Thyroid gland (tissue), 4 donors: Measurements from ENCODE around the gene ZNF335. TPM values are rescaled to one million over a fixed set of nuclear protein-coding genes. Genes with fewer than 3 reads are reported as not detected.

Experiments used
- DNase-seq, 2 donors: peaks; one replicate each; pipeline ENCODE4 v3.0.0-alpha.2; 2019
- H3K27ac ChIP-seq, 3 donors: fragments of 200-600 bp; sonication (generic); 1 replicate in 2 of 3; 2 replicates in 1 of 3; pipeline ENCODE4 v1.5.1; 2016 to 2019; ENCODE audit warnings: mild to moderate bottlenecking in 1 of 3, moderate library complexity in 1 of 3
- H3K27me3 ChIP-seq: fragments of 200-600 bp; sonication (generic); one replicate; pipeline ENCODE4 v1.5.1; 2019
- H3K36me3 ChIP-seq, 2 donors: fragments of 200-600 bp; sonication (generic); one replicate each; pipeline ENCODE4 v1.5.1; 2016 to 2019
- H3K4me1 ChIP-seq, 2 donors: fragments of 200-600 bp; sonication (generic); one replicate each; pipeline ENCODE4 v1.5.1; 2017 to 2019
- H3K4me3 ChIP-seq, 3 donors: fragments of 200-600 bp; sonication (generic); replicated peaks in 1 of 3; 1 replicate in 2 of 3; 2 replicates in 1 of 3; pipeline ENCODE4 v1.5.1; 2016; ENCODE audit warnings: mild to moderate bottlenecking in 1 of 3
- H3K9me3 ChIP-seq: fragments of 200-600 bp; sonication (generic); one replicate; pipeline ENCODE4 v1.5.1; 2017
- POLR2A ChIP-seq, 2 donors: fragments of 450-650 bp; IDR thresholded peaks; one replicate each; pipeline ENCODE4 v1.6.1; 2017; ENCODE audit warnings: antibody characterized with exemption in 2 of 2, mild to moderate bottlenecking in 2 of 2, moderate library complexity in 1 of 2
- WGBS, 2 donors: methylation state at CpG; one replicate each; pipeline ENCODE4 v1.1.5; 2017; 5-methylcytosine and 5-hydroxymethylcytosine counted together
- intact Hi-C: fragments of 100-400 bp; cut with DNase I; formaldehyde crosslinking; loops from one replicate; pipeline ENCODE4 v1.15.1; 2023
- total RNA-seq, 4 donors: library from RNA; depleted of rRNA; stranded (reverse); fragments of >200 nt; gene quantifications; one replicate each; pipeline ENCODE4 v1.2.3, GENCODE V29; 2016
- TF ChIP-seq, protein P1 (sequence below), 6 experiments: fragments of 200-600 bp in 3 of 6; fragments of 450-650 bp in 3 of 6; sonication (generic) in 3 of 6; IDR thresholded peaks; one replicate each; pipeline ENCODE4 v1.5.1; 2016 to 2019; ENCODE audit warnings: antibody characterized with exemption in 6 of 6, mild to moderate bottlenecking in 2 of 6, inconsistent platforms in 1 of 6, moderate library complexity in 1 of 6

Gene ZNF335
- total RNA-seq, 4 donors from 2014 or later, result 18.1 to 31.6 (median 25.6) TPM

DNA sequence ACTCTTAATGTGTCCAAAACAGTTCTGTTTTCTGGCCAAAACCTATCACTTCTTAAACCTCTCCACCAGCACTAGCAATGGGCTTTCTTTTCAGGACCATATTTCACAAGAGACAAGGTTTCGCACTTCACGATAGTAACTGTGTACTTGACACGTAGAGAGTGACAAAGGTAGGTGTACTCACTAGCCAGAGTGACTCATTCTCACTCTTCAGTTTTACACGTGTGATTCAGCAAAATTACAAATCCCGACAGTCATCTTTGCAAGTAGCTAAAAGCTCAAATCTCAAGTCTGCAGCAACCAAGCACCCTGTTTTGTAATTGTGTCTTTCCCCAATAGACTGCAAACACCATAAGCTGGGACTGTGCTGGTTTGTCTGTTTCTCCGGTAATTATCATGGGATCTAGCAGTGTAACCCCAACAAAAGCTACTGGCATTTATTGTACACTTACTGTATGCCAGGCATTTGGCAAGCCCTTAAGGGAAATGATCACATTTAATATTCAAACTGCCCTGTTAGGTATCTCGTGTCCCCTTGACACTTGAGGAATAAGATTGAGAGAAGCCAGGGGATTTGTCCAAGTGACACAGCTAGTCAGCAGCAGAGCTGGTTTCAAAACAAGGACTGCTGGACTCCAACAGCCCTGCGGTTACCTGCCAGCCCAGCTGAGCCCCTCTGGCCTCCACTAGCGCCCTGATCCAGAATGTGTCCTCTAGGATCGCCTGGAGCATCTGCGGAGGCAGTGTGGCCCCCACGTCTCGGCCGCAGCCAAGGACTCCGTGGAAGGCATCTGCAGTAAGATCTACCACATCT lies 27.6 kb downstream of the ZNF335 start:
- DNase-seq, result no peak
- H3K36me3 ChIP-seq, result peaks cover 93 to 98% of the 10 kb centered on the region in 2 donors
- 94 to 95% methylated on average over 15 of the region's 15 CpGs for WGBS, 2 donors

DNA sequence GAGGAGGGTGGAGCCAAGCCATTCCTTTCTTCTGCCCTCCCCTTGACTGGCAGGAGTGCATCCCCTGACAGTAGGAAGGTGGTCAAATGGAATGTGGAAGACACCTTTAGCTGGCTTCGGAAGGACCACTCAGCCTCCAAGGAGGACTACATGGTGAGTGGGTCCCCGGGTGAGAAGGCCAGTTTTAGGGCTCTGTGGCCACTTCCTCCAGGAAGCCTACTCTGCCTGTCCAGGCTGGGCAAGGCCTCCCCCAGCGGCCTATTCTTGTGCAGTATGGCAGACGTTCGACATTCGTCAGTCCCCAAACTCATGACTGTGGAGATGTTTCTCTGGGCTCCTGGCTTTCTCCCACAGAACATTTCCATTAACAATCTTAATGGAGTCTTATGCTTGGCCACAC lies 28.4 kb downstream of the ZNF335 start:
- no peaks in the 10 kb centered on the region for H3K9me3 ChIP-seq
- no peaks in the 10 kb centered on the region for H3K27me3 ChIP-seq
- H3K4me1 ChIP-seq, result no peaks in the 10 kb centered on the region
- 87 to 92% methylated on average over 5 of the region's 6 CpGs for WGBS, 2 donors
- no peak for TF ChIP-seq POLR2A (IDR thresholded peaks at IDR 0.05)
- TF ChIP-seq, protein P1, sequence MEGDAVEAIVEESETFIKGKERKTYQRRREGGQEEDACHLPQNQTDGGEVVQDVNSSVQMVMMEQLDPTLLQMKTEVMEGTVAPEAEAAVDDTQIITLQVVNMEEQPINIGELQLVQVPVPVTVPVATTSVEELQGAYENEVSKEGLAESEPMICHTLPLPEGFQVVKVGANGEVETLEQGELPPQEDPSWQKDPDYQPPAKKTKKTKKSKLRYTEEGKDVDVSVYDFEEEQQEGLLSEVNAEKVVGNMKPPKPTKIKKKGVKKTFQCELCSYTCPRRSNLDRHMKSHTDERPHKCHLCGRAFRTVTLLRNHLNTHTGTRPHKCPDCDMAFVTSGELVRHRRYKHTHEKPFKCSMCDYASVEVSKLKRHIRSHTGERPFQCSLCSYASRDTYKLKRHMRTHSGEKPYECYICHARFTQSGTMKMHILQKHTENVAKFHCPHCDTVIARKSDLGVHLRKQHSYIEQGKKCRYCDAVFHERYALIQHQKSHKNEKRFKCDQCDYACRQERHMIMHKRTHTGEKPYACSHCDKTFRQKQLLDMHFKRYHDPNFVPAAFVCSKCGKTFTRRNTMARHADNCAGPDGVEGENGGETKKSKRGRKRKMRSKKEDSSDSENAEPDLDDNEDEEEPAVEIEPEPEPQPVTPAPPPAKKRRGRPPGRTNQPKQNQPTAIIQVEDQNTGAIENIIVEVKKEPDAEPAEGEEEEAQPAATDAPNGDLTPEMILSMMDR (IDR thresholded peaks at IDR 0.05), result no peak
- no peak overlapping the region for H3K4me3 ChIP-seq
- DNase-seq, result no peak
- intact Hi-C loops, result no loop called here
- H3K27ac ChIP-seq, result no peak overlapping the region
- peaks cover 94 to 98% of the 10 kb centered on the region in 2 donors for H3K36me3 ChIP-seq

More for the DNA sequence above, 27.6 kb downstream of the ZNF335 start:
- TF ChIP-seq, protein P1 (IDR thresholded peaks at IDR 0.05), result no peak
- TF ChIP-seq POLR2A (IDR thresholded peaks at IDR 0.05), result no peak
- Histone ChIP-seq H3K9me3 (no peaks in the 10 kb centered on the region), H3K27ac (no peak overlapping the region), H3K4me3 (no peak overlapping the region), H3K4me1 (no peaks in the 10 kb centered on the region), H3K27me3 (no peaks in the 10 kb centered on the region)
- intact Hi-C loops, result no loop called here

DNA sequence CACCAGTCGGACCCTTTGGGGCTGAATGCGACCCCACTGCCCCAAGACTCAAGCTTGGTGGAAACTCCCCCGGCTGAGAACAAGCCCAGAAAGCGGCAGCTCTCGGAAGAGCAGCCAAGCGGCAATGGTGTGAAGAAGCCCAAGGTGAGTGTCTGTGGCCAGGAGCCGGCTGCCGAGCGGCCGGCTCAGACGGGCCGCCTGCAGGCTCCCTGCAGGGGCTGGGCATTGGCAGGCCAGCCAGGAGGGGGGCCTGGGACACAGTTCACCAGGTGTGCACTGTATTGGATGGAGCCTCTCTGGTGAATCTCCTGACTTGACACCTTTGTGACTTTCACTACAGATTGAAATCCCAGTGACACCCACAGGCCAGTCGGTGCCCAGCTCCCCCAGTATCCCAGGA lies 31.5 kb downstream of the ZNF335 start:
- H3K4me3 ChIP-seq, result no peak overlapping the region
- peaks cover 74 to 80% of the 10 kb centered on the region in 2 donors for H3K36me3 ChIP-seq
- DNase-seq, result no peak
- WGBS, 2 donors, result 83 to 94% methylated on average over 8 to 11 of the region's 13 CpGs
- H3K9me3 ChIP-seq, result no peaks in the 10 kb centered on the region
- H3K27ac ChIP-seq, result no peak overlapping the region
- intact Hi-C loops, result no loop called here
- TF ChIP-seq POLR2A (IDR thresholded peaks at IDR 0.05), result no peak
- TF ChIP-seq, protein P1 (IDR thresholded peaks at IDR 0.05), result no peak
- H3K27me3 ChIP-seq, result no peaks in the 10 kb centered on the region
- peaks cover 3 to 8% of the 10 kb centered on the region in 2 donors for H3K4me1 ChIP-seq

DNA sequence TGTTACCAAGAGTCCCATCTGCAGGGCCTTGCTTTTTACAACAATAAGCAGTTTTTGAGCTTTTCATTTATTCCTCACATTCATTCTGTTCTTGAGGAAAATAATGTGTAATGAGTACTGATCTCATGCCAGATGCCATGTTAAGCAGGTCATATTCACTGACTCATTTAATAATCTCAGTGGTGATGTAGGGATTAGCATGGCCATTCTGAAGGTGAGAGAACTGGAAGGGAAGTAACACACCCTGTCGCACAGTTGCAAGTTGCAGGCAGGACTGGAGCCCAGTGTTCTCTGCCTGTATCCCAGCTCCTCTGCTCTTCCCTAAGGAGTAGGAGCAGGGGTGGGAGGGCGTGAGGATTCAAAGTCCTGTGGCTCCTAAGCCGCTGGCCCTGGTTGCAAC lies 31.9 kb downstream of the ZNF335 start:
- no peaks in the 10 kb centered on the region for H3K27me3 ChIP-seq
- no peak overlapping the region for H3K4me3 ChIP-seq
- no peak for DNase-seq
- H3K4me1 ChIP-seq, result peaks cover 3 to 8% of the 10 kb centered on the region in 2 donors
- peaks cover 70 to 76% of the 10 kb centered on the region in 2 donors for H3K36me3 ChIP-seq
- no peaks in the 10 kb centered on the region for H3K9me3 ChIP-seq
- no peak overlapping the region for H3K27ac ChIP-seq
- intact Hi-C loops, result no loop called here
- WGBS, 2 donors, result 95 to 98% methylated on average over 3 of the region's 3 CpGs
- no peak for TF ChIP-seq POLR2A (IDR thresholded peaks at IDR 0.05)
- TF ChIP-seq, protein P1 (IDR thresholded peaks at IDR 0.05), result no peak

DNA sequence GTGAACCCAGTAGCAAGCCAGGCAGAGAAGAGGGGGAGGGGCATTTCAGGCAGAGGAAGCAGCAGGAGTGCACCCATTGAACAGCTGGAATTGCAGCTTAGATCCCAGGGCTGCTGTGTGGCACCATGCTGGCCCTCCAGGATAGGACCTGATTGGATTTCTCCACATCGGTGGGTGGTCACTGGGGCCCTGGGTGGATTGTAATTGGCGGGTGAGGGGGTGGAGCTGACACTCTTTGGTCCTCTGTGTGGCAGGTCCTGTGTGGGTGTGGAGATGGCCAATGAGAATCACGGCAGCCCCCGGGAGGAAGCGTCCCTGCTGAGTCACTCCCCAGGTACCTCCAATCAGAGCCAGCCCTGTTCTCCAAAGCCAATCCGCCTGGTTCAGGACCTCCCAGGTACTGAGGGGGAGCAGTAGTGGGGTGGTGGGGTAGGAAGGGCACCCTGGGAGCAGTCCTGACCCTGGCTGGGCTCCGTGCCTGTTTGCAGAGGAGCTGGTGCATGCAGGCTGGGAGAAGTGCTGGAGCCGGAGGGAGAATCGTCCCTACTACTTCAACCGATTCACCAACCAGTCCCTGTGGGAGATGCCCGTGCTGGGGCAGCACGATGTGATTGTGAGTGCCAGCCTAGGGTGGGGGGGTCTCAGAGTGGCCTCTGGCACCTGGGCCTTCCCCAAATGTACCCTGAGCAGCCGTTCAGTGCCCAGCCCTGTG lies 33.1 kb downstream of the ZNF335 start:
- H3K9me3 ChIP-seq, result no peaks in the 10 kb centered on the region
- TF ChIP-seq, protein P1 (IDR thresholded peaks at IDR 0.05), result no peak
- no peak for TF ChIP-seq POLR2A (IDR thresholded peaks at IDR 0.05)
- H3K27me3 ChIP-seq, result no peaks in the 10 kb centered on the region
- H3K27ac ChIP-seq, result no peak overlapping the region
- H3K36me3 ChIP-seq, result peaks cover 59 to 64% of the 10 kb centered on the region in 2 donors
- 84 to 89% methylated on average over 3 to 13 of the region's 13 CpGs for WGBS, 2 donors
- DNase-seq, result no peak
- H3K4me3 ChIP-seq, result no peak overlapping the region
- H3K4me1 ChIP-seq, result peaks cover 5 to 8% of the 10 kb centered on the region in 2 donors
- intact Hi-C loops, result loop anchor here (10.0 kb wide), 1 partner anchor 124 kb away; the partner anchor contains the start of gene UBE2C
